ENCODE results near the gene ZNF337.

ZNF337 gene

DNA sequence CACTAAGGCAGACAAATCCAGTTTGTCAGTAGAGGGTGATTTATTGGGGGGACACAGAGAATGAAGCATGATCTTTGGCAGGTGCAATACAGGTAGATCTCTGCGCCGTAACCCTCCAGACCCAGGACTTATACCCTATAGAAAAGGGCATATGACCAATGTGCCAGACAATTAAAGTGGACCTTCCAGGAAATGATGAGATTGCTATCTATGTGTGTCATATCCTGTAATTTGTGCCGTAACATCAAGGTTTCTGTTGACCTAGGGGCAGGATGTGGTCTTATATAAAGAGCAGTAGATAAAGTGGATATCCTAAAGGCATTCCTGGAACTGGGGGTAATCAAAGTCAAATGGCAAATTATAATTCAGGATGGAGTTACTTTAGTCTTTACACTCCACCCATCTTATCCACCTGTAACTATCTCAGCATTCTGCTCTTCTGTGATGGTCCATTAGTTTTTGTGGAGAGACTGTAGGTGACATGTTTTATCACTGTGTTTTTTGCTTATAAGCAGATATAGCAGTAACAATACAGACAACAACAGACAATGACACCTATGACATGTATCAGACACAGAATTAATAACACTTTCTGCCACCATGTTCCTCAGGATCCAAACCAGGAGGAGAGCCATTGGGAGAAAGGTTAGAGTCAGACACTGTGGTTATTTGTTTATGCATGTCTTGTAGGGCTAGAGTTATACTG lies 43.1 kb upstream of the ZNF337 start:
- TF ChIP-seq POLR2A (IDR thresholded peaks at IDR 0.05; ENCODE audit: extremely low read depth, insufficient read length) (no peak), MYC (IDR thresholded peaks at IDR 0.05; ENCODE audit: low read depth, low read length) (no peak)
- TF ChIP-seq, protein P1, sequence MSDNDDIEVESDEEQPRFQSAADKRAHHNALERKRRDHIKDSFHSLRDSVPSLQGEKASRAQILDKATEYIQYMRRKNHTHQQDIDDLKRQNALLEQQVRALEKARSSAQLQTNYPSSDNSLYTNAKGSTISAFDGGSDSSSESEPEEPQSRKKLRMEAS (IDR thresholded peaks at IDR 0.05; ENCODE audit: low read depth, low read length), result no peak
- TF ChIP-seq, protein P2, sequence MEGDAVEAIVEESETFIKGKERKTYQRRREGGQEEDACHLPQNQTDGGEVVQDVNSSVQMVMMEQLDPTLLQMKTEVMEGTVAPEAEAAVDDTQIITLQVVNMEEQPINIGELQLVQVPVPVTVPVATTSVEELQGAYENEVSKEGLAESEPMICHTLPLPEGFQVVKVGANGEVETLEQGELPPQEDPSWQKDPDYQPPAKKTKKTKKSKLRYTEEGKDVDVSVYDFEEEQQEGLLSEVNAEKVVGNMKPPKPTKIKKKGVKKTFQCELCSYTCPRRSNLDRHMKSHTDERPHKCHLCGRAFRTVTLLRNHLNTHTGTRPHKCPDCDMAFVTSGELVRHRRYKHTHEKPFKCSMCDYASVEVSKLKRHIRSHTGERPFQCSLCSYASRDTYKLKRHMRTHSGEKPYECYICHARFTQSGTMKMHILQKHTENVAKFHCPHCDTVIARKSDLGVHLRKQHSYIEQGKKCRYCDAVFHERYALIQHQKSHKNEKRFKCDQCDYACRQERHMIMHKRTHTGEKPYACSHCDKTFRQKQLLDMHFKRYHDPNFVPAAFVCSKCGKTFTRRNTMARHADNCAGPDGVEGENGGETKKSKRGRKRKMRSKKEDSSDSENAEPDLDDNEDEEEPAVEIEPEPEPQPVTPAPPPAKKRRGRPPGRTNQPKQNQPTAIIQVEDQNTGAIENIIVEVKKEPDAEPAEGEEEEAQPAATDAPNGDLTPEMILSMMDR (IDR thresholded peaks at IDR 0.05; ENCODE audit: low read depth, low read length), result no peak
- no peak overlapping the region for H3K4me3 ChIP-seq (ENCODE audit: low read depth, low read length)
- DNase-seq (ENCODE audit: low read depth), result no peak

DNA sequence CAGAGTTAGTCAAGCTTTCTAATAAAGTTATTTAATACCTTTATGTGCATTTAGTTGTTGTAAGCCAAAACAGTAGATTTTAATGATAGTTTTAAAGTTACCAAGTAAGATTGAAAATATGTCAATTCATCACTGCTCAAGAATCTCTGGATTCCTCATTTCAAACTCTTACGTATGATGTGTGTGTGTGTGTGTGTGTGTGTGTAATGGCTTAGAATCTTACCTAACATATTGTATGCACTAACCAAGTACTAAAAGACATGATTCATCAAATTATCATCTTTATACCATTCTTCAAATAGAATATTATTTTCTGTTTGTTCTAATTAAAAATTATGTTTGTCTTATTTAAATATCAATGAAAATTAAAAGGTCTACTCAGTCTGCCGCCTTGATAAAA lies 41.5 kb upstream of the ZNF337 start:
- no peak overlapping the region for H3K4me3 ChIP-seq (ENCODE audit: low read depth, low read length)
- TF ChIP-seq, protein P1 (IDR thresholded peaks at IDR 0.05; ENCODE audit: low read depth, low read length), result no peak
- TF ChIP-seq MYC (IDR thresholded peaks at IDR 0.05; ENCODE audit: low read depth, low read length) (no peak), POLR2A (IDR thresholded peaks at IDR 0.05; ENCODE audit: extremely low read depth, insufficient read length) (no peak)
- TF ChIP-seq, protein P2 (IDR thresholded peaks at IDR 0.05; ENCODE audit: low read depth, low read length), result no peak
- no peak for DNase-seq (ENCODE audit: low read depth)

DNA sequence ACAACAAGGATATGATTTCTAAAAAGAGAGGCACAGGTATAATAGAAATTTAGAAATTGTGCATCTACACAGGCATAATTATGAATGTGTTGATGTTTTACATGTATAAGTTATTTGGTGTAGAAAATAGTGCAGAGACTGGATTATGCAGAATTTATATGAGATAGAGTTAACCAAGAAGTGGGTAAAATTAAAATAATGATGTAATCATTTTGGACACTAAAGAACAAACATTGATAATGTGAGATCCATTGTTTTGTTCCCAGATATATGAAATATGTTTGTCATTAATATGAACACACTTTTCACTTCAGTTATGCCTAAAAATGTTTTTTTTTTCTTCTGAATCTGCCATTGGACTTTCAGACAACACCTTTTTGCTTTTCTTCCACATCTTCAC lies 37.2 kb upstream of the ZNF337 start:
- H3K4me3 ChIP-seq (ENCODE audit: low read depth, low read length), result no peak overlapping the region
- TF ChIP-seq MYC (IDR thresholded peaks at IDR 0.05; ENCODE audit: low read depth, low read length) (no peak), POLR2A (IDR thresholded peaks at IDR 0.05; ENCODE audit: extremely low read depth, insufficient read length) (no peak)
- TF ChIP-seq, protein P2 (IDR thresholded peaks at IDR 0.05; ENCODE audit: low read depth, low read length), result no peak
- TF ChIP-seq, protein P1 (IDR thresholded peaks at IDR 0.05; ENCODE audit: low read depth, low read length), result no peak
- DNase-seq (ENCODE audit: low read depth), result no peak

DNA sequence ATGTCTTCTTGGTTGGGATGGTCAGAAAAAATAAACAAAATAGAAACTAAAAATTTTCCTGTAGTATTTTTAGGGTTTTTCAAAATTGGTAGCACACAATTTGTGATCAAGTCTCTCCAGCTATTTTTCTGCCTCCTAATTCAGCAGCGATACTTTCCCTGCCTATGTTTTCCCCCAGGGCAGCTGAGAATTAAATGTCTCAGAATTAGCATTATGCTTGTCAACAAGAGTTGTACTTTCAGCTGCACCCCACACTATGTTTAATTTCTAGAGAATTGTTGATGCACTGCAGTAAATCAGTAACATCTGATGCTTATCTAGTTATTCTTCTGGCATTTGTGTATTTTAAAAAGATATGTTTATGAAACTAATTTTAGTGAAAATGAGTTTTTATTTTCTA lies 34.2 kb upstream of the ZNF337 start:
- H3K4me3 ChIP-seq (ENCODE audit: low read depth, low read length), result no peak overlapping the region
- TF ChIP-seq MYC (IDR thresholded peaks at IDR 0.05; ENCODE audit: low read depth, low read length) (no peak), POLR2A (IDR thresholded peaks at IDR 0.05; ENCODE audit: extremely low read depth, insufficient read length) (no peak)
- TF ChIP-seq, protein P2 (IDR thresholded peaks at IDR 0.05; ENCODE audit: low read depth, low read length), result no peak
- no peak for DNase-seq (ENCODE audit: low read depth)

DNA sequence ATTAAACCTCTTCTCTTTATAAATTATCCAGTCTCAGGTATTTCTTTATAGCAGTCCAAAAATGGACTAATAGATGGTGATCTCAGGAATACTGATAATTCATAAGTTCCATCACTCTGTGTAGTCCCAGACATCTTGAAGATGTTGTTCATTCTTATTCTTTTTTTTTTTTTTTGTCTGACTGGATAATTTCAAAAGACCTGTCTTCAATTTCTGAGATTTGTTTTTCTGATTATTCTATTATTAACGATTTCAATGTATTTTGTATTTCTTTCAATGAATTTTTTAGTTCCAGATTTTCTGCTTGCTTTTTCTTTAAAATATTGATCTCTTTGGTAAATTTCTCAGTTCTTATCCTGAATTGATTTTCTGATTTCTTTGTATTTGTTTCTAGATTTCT lies 29.7 kb upstream of the ZNF337 start:
- no peak for DNase-seq (ENCODE audit: low read depth)
- TF ChIP-seq MYC (IDR thresholded peaks at IDR 0.05; ENCODE audit: low read depth, low read length), result no peak
- TF ChIP-seq POLR2A (IDR thresholded peaks at IDR 0.05; ENCODE audit: extremely low read depth, insufficient read length), result no peak

DNA sequence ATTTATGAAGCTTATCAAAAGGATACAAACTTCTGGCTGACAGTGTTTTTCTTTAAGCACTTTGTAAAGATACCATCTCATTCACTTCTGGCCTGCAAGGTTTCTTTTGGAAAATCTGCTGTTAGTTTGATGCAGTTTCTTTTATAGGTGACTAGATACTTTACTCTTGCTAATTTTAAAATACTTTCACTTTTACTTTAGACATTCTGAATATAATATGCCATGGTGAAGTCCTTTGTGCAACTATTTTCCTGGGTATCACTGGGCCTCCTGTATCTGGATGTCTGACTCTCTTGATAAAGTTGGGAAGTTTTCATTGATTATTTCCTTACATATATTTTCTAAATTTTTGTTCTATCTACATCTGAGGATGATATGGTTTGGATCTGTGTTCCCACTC lies 29.0 kb upstream of the ZNF337 start:
- H3K4me3 ChIP-seq (ENCODE audit: low read depth, low read length), result no peak overlapping the region
- no peak for DNase-seq (ENCODE audit: low read depth)
- TF ChIP-seq, protein P1 (IDR thresholded peaks at IDR 0.05; ENCODE audit: low read depth, low read length), result no peak
- TF ChIP-seq, protein P2 (IDR thresholded peaks at IDR 0.05; ENCODE audit: low read depth, low read length), result no peak
- no peak for TF ChIP-seq POLR2A (IDR thresholded peaks at IDR 0.05; ENCODE audit: extremely low read depth, insufficient read length)
- TF ChIP-seq MYC (IDR thresholded peaks at IDR 0.05; ENCODE audit: low read depth, low read length), result no peak

More for the DNA sequence above, 29.7 kb upstream of the ZNF337 start:
- no peak overlapping the region for H3K4me3 ChIP-seq (ENCODE audit: low read depth, low read length)

All from NB4 (cell line).